Liver (tissue), 9 donors: Measurements from ENCODE around the gene DENND6A. TPM values are rescaled to one million over a fixed set of nuclear protein-coding genes. Genes with fewer than 3 reads are reported as not detected.

Source experiments
- DNase-seq: peaks from one replicate; pipeline ENCODE4 v3.0.0-alpha.2; 2017; ENCODE audit warnings: low spot score
- H3K27ac ChIP-seq, 2 donors: one replicate each; pipeline ENCODE4 v1.7.0; 2013; ENCODE audit warnings: inconsistent platforms in 2 of 2, low read length in 2 of 2, control low read depth in 1 of 2, low read depth in 1 of 2, mild to moderate bottlenecking in 1 of 2
- H3K27me3 ChIP-seq, 4 donors: one replicate each; pipeline versions ENCODE4 v1.6.1 to v1.7.0; 2013; ENCODE audit warnings: low read length in 3 of 4, inconsistent platforms in 1 of 4, mild to moderate bottlenecking in 1 of 4, moderate library complexity in 1 of 4; ENCODE audit not compliant: control insufficient read depth in 4 of 4, insufficient read depth in 4 of 4
- H3K36me3 ChIP-seq, 4 donors: one replicate each; pipeline versions ENCODE4 v1.6.1 to v1.7.0; 2013; ENCODE audit warnings: low read length in 3 of 4, mild to moderate bottlenecking in 3 of 4, low read depth in 1 of 4, moderate library complexity in 1 of 4; ENCODE audit not compliant: control insufficient read depth in 4 of 4, insufficient read depth in 3 of 4
- H3K4me1 ChIP-seq, 4 donors: one replicate each; pipeline versions ENCODE4 v1.6.1 to v1.7.0; 2013; ENCODE audit warnings: low read length in 3 of 4, mild to moderate bottlenecking in 3 of 4, moderate library complexity in 1 of 4; ENCODE audit not compliant: control insufficient read depth in 4 of 4, insufficient read depth in 4 of 4
- H3K4me3 ChIP-seq, 3 donors: one replicate each; pipeline versions ENCODE4 v1.6.1 to v1.7.0; 2013; ENCODE audit warnings: low read length in 3 of 3, control low read depth in 1 of 3, low read depth in 1 of 3, mild to moderate bottlenecking in 1 of 3
- H3K9ac ChIP-seq, 2 donors: one replicate each; pipeline ENCODE4 v1.7.0; 2013; ENCODE audit warnings: low read length in 2 of 2, mild to moderate bottlenecking in 2 of 2, moderate library complexity in 2 of 2, control low read depth in 1 of 2, low read depth in 1 of 2
- H3K9me3 ChIP-seq, 4 donors: one replicate each; pipeline versions ENCODE4 v1.6.1 to v1.7.0; 2013; ENCODE audit warnings: low read length in 3 of 4; ENCODE audit not compliant: control insufficient read depth in 4 of 4
- CTCF ChIP-seq: fragments of 150-350 bp; IDR thresholded peaks from 2 replicates; pipeline ENCODE4 v1.5.1; 2017; ENCODE audit warnings: improper control_type of control experiment, low read depth, low read length; ENCODE audit not compliant: missing input control
- EGR1 ChIP-seq, 2 donors: IDR thresholded peaks; 2 replicates each; pipeline ENCODE4 v1.6.1; 2016 to 2018; ENCODE audit warnings: antibody characterized with exemption in 2 of 2, low read depth in 2 of 2
- FOXA1 ChIP-seq: IDR thresholded peaks from 2 replicates; pipeline ENCODE4 v1.6.1; 2016; ENCODE audit warnings: antibody characterized with exemption
- FOXA2 ChIP-seq: IDR thresholded peaks from 2 replicates; pipeline ENCODE4 v1.6.1; 2016; ENCODE audit warnings: antibody characterized with exemption
- GABPA ChIP-seq, 2 donors: IDR thresholded peaks in 1 of 2; conservative IDR thresholded peaks in 1 of 2; 2 replicates each; pipeline ENCODE4 v1.6.1; 2016; ENCODE audit warnings: antibody characterized with exemption in 2 of 2, mild to moderate bottlenecking in 1 of 2, moderate library complexity in 1 of 2
- HNF4A ChIP-seq, 2 donors: conservative IDR thresholded peaks; 2 replicates each; pipeline ENCODE4 v1.6.1; 2016; ENCODE audit warnings: antibody characterized with exemption in 2 of 2, mild to moderate bottlenecking in 2 of 2
- HNF4G ChIP-seq: IDR thresholded peaks from 2 replicates; pipeline ENCODE4 v1.6.1; 2016; ENCODE audit warnings: antibody characterized with exemption
- JUND ChIP-seq, 2 donors: IDR thresholded peaks; 2 replicates each; pipeline ENCODE4 v1.6.1; 2016; ENCODE audit warnings: antibody characterized with exemption in 2 of 2
- NR2F2 ChIP-seq: IDR thresholded peaks from 2 replicates; pipeline ENCODE4 v1.6.1; 2016; ENCODE audit warnings: antibody characterized with exemption
- RAD21 ChIP-seq, 2 donors: IDR thresholded peaks; 2 replicates each; pipeline ENCODE4 v1.6.1; 2016; ENCODE audit warnings: antibody characterized with exemption in 2 of 2, mild to moderate bottlenecking in 2 of 2
- REST ChIP-seq: IDR thresholded peaks from 2 replicates; pipeline ENCODE4 v1.6.1; 2016; ENCODE audit warnings: antibody characterized with exemption, mild to moderate bottlenecking
- RXRA ChIP-seq, 2 donors: IDR thresholded peaks; 2 replicates each; pipeline ENCODE4 v1.6.1; 2017 to 2018; ENCODE audit warnings: antibody characterized with exemption in 2 of 2, mild to moderate bottlenecking in 1 of 2
- SP1 ChIP-seq: IDR thresholded peaks from 2 replicates; pipeline ENCODE4 v1.6.1; 2018; ENCODE audit warnings: antibody characterized with exemption, mild to moderate bottlenecking
- TAF1 ChIP-seq: conservative IDR thresholded peaks from 2 replicates; pipeline ENCODE4 v1.6.1; 2016; ENCODE audit warnings: antibody characterized with exemption, mild to moderate bottlenecking
- YY1 ChIP-seq: IDR thresholded peaks from 2 replicates; pipeline ENCODE4 v1.6.1; 2016; ENCODE audit warnings: antibody characterized with exemption, mild to moderate bottlenecking
- WGBS: extraction: QIAGEN DNeasy Blood & Tissue Kit; methylation state at CpG from one replicate; pipeline ENCODE4 v1.1.7; 2013; 5-methylcytosine and 5-hydroxymethylcytosine counted together
- polyA plus RNA-seq, 2 donors: library from polyadenylated mRNA; stranded (reverse) in 1 of 2; unstranded in 1 of 2; fragments of 200-250 nt in 1 of 2; fragments of >200 nt in 1 of 2; fragmentation: Nextera tagmentation in 1 of 2; extraction: Ambion mirVana in 1 of 2; gene quantifications; one replicate each; pipeline versions ENCODE4 v1.2.1 to v1.2.3, GENCODE V29; 2013 to 2015
- total RNA-seq, 2 donors: library from RNA; depleted of rRNA; stranded (reverse); fragments of >200 nt; gene quantifications; one replicate each; pipeline ENCODE4 v1.2.3, GENCODE V29; 2014
- TF ChIP-seq, protein P1 (sequence below): IDR thresholded peaks from 2 replicates; pipeline ENCODE4 v1.6.1; 2016; ENCODE audit warnings: antibody characterized with exemption
- TF ChIP-seq, protein P2 (sequence below): IDR thresholded peaks from 2 replicates; pipeline ENCODE4 v1.6.1; 2016; ENCODE audit warnings: antibody characterized with exemption
- TF ChIP-seq, protein P3 (sequence below): IDR thresholded peaks from 2 replicates; pipeline ENCODE4 v1.6.1; 2016; ENCODE audit warnings: antibody characterized with exemption
- donor health status: healthy.
- donor health status: healthy.
- donor health status: healthy.
- donor health status: healthy.
- donor health status: healthy.

DENND6A gene
- total and polyA plus RNA-seq, 4 donors: 3.1 to 12.2 (median 8.1) TPM

DNA sequence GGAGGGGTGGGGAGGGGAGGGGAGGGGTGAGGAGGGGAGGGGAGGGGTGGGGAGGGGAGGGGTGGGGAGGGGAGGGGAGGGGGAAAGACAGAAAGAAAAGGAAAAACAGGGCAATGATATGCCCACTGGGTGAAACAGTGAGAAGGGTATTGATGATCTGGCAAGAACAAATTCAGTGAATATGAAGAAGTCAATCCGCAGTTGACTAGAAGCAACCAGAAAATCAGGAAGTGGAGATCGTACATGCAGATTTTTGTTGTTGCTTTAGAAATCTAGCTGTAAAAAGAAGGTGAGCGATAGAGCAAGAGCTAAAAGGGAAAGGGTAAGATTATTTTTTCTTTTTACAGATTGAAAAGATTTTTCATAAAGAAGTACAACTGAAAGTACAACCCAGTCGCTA is 48.1 kb downstream of the DENND6A start:
- Histone ChIP-seq H3K9me3 (no peaks in the 10 kb centered on the region), H3K4me3 (no peak overlapping the region), H3K27ac (no peak overlapping the region), H3K9ac (no peak overlapping the region), H3K27me3 (no peaks in the 10 kb centered on the region), H3K4me1 (no peaks in the 10 kb centered on the region), H3K36me3 (peaks cover 6 to 27% (median 12%) of the 10 kb centered on the region in 4 donors)
- TF ChIP-seq JUND (IDR thresholded peaks at IDR 0.05): no peak
- no peak for TF ChIP-seq YY1
- TF ChIP-seq, protein P1, sequence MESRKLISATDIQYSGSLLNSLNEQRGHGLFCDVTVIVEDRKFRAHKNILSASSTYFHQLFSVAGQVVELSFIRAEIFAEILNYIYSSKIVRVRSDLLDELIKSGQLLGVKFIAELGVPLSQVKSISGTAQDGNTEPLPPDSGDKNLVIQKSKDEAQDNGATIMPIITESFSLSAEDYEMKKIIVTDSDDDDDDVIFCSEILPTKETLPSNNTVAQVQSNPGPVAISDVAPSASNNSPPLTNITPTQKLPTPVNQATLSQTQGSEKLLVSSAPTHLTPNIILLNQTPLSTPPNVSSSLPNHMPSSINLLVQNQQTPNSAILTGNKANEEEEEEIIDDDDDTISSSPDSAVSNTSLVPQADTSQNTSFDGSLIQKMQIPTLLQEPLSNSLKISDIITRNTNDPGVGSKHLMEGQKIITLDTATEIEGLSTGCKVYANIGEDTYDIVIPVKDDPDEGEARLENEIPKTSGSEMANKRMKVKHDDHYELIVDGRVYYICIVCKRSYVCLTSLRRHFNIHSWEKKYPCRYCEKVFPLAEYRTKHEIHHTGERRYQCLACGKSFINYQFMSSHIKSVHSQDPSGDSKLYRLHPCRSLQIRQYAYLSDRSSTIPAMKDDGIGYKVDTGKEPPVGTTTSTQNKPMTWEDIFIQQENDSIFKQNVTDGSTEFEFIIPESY: no peak
- TF ChIP-seq SP1: no peak
- TF ChIP-seq FOXA1: no peak
- TF ChIP-seq, protein P2, sequence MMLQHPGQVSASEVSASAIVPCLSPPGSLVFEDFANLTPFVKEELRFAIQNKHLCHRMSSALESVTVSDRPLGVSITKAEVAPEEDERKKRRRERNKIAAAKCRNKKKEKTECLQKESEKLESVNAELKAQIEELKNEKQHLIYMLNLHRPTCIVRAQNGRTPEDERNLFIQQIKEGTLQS: no peak
- TF ChIP-seq CTCF: no peak
- no peak for TF ChIP-seq GABPA (IDR thresholded peaks at IDR 0.05 in 1 of 2, conservative IDR thresholded peaks at IDR 0.05 in 1 of 2)
- no peak for TF ChIP-seq FOXA2
- TF ChIP-seq HNF4G: no peak
- TF ChIP-seq RXRA (IDR thresholded peaks at IDR 0.05): no peak
- no peak for TF ChIP-seq EGR1 (IDR thresholded peaks at IDR 0.05; ENCODE audit: low read depth in 2 of 2)
- TF ChIP-seq NR2F2: no peak
- WGBS: 94% methylated on average over 4 of the region's 4 CpGs
- no peak for DNase-seq

DNA sequence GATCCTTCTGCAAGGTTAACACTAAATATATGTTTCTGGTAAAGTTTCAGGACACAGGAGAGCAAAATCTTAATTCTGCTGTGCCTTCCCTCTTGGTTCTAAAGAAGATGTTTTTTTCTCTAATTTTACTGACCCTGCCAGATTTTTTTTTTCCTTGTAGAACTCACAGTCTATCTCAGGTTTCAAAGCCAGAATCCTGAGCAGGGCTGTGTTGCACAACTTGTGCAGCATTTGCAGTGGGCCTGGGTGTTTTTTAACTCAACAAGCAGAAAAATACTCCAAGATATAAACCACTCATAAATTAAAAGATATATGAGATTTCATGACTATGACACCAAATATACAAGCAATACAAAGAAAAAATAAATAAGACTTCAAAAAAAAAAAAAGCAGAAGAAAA is 55.5 kb downstream of the DENND6A start:
- Histone ChIP-seq H3K4me3 (no peak overlapping the region), H3K27me3 (no peaks in the 10 kb centered on the region), H3K4me1 (no peaks in the 10 kb centered on the region), H3K36me3 (peaks cover 5 to 28% (median 17%) of the 10 kb centered on the region in 4 donors), H3K27ac (no peak overlapping the region), H3K9me3 (no peaks in the 10 kb centered on the region), H3K9ac (no peak overlapping the region)
- TF ChIP-seq RAD21 (IDR thresholded peaks at IDR 0.05) (no peak), FOXA1 (no peak), EGR1 (IDR thresholded peaks at IDR 0.05; ENCODE audit: low read depth in 2 of 2) (no peak), FOXA2 (no peak), HNF4G (no peak), SP1 (no peak), NR2F2 (no peak), RXRA (IDR thresholded peaks at IDR 0.05) (no peak), JUND (IDR thresholded peaks at IDR 0.05) (no peak), REST (no peak), CTCF (no peak), HNF4A (conservative IDR thresholded peaks at IDR 0.05) (no peak), GABPA (IDR thresholded peaks at IDR 0.05 in 1 of 2, conservative IDR thresholded peaks at IDR 0.05 in 1 of 2) (no peak), YY1 (no peak), TAF1 (no peak)
- TF ChIP-seq, protein P2: no peak
- TF ChIP-seq, protein P3, sequence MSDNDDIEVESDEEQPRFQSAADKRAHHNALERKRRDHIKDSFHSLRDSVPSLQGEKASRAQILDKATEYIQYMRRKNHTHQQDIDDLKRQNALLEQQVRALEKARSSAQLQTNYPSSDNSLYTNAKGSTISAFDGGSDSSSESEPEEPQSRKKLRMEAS: no peak
- TF ChIP-seq, protein P1: no peak
- DNase-seq: no peak
